Measurements from ENCODE around the gene GINS1. TPM values are rescaled to one million over a fixed set of nuclear protein-coding genes. Genes with fewer than 3 reads are reported as not detected.

GINS1 gene
- polyA plus RNA-seq, 4 donors, result 0.81 to 9.5 (median 4.4) TPM

GRCh38 chr20:25369529-25369928 is 37.9 kb upstream of the GINS1 start:
- Histone ChIP-seq H3K27ac (ENCODE audit: low read depth in 1 of 3, low read length in 2 of 3) (no peak overlapping the region), H3K9me3 (ENCODE audit: control insufficient read depth in 2 of 2, insufficient read depth in 1 of 2, low read depth in 1 of 2, low read length in 1 of 2) (peaks cover 0 to 10% of the 10 kb centered on the region in 2 donors), H3K4me3 (ENCODE audit: low read depth in 1 of 3, low read length in 3 of 3) (no peak overlapping the region), H3K4me1 (ENCODE audit: control insufficient read depth in 3 of 3, insufficient read depth in 2 of 3, low read depth in 1 of 3, low read length in 2 of 3) (no peaks in the 10 kb centered on the region), H3K27me3 (ENCODE audit: control insufficient read depth in 3 of 3, insufficient read depth in 3 of 3, low read length in 3 of 3) (no peaks in the 10 kb centered on the region), H3K36me3 (ENCODE audit: control insufficient read depth in 3 of 3, insufficient read depth in 2 of 3, low read depth in 1 of 3, low read length in 3 of 3) (peaks cover 0 to 4% (median 0%) of the 10 kb centered on the region in 3 donors)
- DNase-seq (no peak), FAIRE-seq (no peak)
- 96 to 98% (median 97%) methylated on average over 8 of the region's 8 CpGs for WGBS, 3 donors

- Histone ChIP-seq H3K27me3 (ENCODE audit: control insufficient read depth in 3 of 3, insufficient read depth in 3 of 3, low read length in 3 of 3) (no peaks in the 10 kb centered on the region), H3K27ac (ENCODE audit: low read depth in 1 of 3, low read length in 2 of 3) (no peak overlapping the region), H3K36me3 (ENCODE audit: control insufficient read depth in 3 of 3, insufficient read depth in 2 of 3, low read depth in 1 of 3, low read length in 3 of 3) (peaks cover 0 to 4% (median 0%) of the 10 kb centered on the region in 3 donors), H3K9me3 (ENCODE audit: control insufficient read depth in 2 of 2, insufficient read depth in 1 of 2, low read depth in 1 of 2, low read length in 1 of 2) (peaks cover 0 to 10% of the 10 kb centered on the region in 2 donors), H3K4me1 (ENCODE audit: control insufficient read depth in 3 of 3, insufficient read depth in 2 of 3, low read depth in 1 of 3, low read length in 2 of 3) (no peaks in the 10 kb centered on the region), H3K4me3 (ENCODE audit: low read depth in 1 of 3, low read length in 3 of 3) (no peak overlapping the region)
- no peak for DNase-seq
- WGBS, 3 donors, result 89 to 100% (median 93%) methylated on average over 2 of the region's 2 CpGs
- no peak for FAIRE-seq
Measured at GRCh38 chr20:25369971-25370370, 37.5 kb upstream of the GINS1 start.

DNA sequence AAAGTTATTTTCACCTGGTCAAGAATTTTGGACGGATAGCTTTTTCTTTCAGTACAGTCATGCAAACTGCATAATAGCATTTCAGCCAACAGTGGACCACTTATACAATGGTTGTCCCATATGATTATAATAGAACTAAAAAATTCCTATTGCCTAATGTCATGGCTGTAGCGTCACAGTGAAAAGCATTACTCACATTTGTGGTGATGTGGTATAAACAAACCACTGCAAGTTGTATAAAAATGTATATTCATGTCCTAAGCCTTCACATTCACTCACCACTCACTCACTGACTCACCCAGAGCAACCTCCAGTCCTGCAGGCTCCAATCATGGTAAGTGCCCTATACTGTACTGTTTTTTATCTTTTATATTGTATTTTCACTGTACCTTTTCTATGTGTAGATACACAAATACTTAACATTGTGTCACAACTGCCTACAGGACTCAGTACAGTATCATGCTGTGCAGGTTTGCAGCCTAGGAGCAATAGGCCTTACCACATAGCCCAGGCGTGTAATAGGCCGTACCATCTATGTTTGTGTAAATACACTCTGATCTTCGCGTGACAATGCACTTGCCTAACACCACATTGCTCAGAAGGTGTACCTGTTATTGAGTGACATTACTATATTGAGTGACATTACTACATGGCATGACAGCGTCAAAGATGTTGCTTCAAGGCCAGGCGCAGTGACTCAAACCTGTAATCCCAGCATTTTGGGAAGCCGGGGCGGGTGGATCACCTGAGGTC is 34.7 kb upstream of the GINS1 start:
- Histone ChIP-seq H3K4me1 (ENCODE audit: control insufficient read depth in 3 of 3, insufficient read depth in 2 of 3, low read depth in 1 of 3, low read length in 2 of 3) (no peaks in the 10 kb centered on the region), H3K27ac (ENCODE audit: low read depth in 1 of 3, low read length in 2 of 3) (no peak overlapping the region), H3K4me3 (ENCODE audit: low read depth in 1 of 3, low read length in 3 of 3) (no peak overlapping the region), H3K36me3 (ENCODE audit: control insufficient read depth in 3 of 3, insufficient read depth in 2 of 3, low read depth in 1 of 3, low read length in 3 of 3) (peaks cover 0 to 4% (median 0%) of the 10 kb centered on the region in 3 donors), H3K9me3 (ENCODE audit: control insufficient read depth in 2 of 2, insufficient read depth in 1 of 2, low read depth in 1 of 2, low read length in 1 of 2) (peaks cover 0 to 10% of the 10 kb centered on the region in 2 donors), H3K27me3 (ENCODE audit: control insufficient read depth in 3 of 3, insufficient read depth in 3 of 3, low read length in 3 of 3) (no peaks in the 10 kb centered on the region)
- FAIRE-seq, result no peak
- no peak for DNase-seq
- WGBS, 3 donors, result 92 to 97% (median 95%) methylated on average over 10 of the region's 10 CpGs

DNA sequence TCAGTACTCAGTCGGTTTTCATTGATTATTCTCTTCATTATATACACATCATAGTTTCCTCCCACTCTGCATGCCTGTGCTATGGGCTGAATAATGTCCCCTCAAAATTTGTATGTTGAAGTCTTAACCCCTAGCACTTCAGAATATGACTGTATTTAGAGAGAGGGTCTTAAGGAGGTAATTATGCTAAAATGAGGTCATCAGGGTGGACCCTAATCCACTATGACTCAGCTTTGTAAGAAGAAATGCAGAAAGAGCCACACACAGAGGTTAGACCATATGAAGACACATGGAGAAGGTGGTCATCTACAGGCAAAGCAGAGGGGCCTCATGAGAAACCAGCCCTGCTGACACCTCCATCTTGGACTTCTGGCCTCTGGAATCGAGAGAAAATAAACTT is 32.6 kb upstream of the GINS1 start:
- peaks cover 0 to 10% of the 10 kb centered on the region in 2 donors for H3K9me3 ChIP-seq (ENCODE audit: control insufficient read depth in 2 of 2, insufficient read depth in 1 of 2, low read depth in 1 of 2, low read length in 1 of 2)
- WGBS, 3 donors, result 91 to 96% (median 94%) methylated on average over 2 of the region's 2 CpGs
- H3K27ac ChIP-seq (ENCODE audit: low read depth in 1 of 3, low read length in 2 of 3), result no peak overlapping the region
- DNase-seq, result no peak
- peaks cover 0 to 6% (median 5%) of the 10 kb centered on the region in 3 donors for H3K4me1 ChIP-seq (ENCODE audit: control insufficient read depth in 3 of 3, insufficient read depth in 2 of 3, low read depth in 1 of 3, low read length in 2 of 3)
- H3K27me3 ChIP-seq (ENCODE audit: control insufficient read depth in 3 of 3, insufficient read depth in 3 of 3, low read length in 3 of 3), result no peaks in the 10 kb centered on the region
- peaks cover 0 to 2% (median 0%) of the 10 kb centered on the region in 3 donors for H3K36me3 ChIP-seq (ENCODE audit: control insufficient read depth in 3 of 3, insufficient read depth in 2 of 3, low read depth in 1 of 3, low read length in 3 of 3)
- no peak overlapping the region for H3K4me3 ChIP-seq (ENCODE audit: low read depth in 1 of 3, low read length in 3 of 3)
- no peak for FAIRE-seq

DNA sequence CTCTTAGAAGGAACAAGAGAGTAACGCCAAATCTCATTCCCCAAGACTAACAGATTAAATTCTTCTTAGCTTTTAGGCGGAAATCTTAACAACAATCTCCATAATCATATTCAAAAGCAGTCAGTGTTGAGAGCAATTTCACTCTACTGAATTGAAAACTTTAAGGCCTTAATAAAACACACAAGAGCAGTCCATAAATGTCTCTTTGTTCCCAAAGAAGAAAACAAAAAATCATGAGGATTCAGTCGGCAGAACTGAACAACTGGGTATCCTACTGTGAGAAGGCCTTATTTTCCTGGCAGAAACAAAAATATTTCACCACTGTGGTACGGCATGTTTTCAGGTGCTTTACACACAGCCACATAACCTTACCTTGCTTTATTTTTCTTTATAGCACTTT is 31.2 kb upstream of the GINS1 start:
- Histone ChIP-seq H3K9me3 (ENCODE audit: control insufficient read depth in 2 of 2, insufficient read depth in 1 of 2, low read depth in 1 of 2, low read length in 1 of 2) (peaks cover 0 to 10% of the 10 kb centered on the region in 2 donors), H3K27ac (ENCODE audit: low read depth in 1 of 3, low read length in 2 of 3) (no peak overlapping the region), H3K4me1 (ENCODE audit: control insufficient read depth in 3 of 3, insufficient read depth in 2 of 3, low read depth in 1 of 3, low read length in 2 of 3) (peaks cover 0 to 6% (median 5%) of the 10 kb centered on the region in 3 donors), H3K36me3 (ENCODE audit: control insufficient read depth in 3 of 3, insufficient read depth in 2 of 3, low read depth in 1 of 3, low read length in 3 of 3) (peaks cover 0 to 2% (median 0%) of the 10 kb centered on the region in 3 donors), H3K4me3 (ENCODE audit: low read depth in 1 of 3, low read length in 3 of 3) (no peak overlapping the region), H3K27me3 (ENCODE audit: control insufficient read depth in 3 of 3, insufficient read depth in 3 of 3, low read length in 3 of 3) (no peaks in the 10 kb centered on the region)
- FAIRE-seq (no peak), DNase-seq (no peak)
- WGBS, 3 donors, result 94 to 97% (median 95%) methylated on average over 4 of the region's 4 CpGs

DNA sequence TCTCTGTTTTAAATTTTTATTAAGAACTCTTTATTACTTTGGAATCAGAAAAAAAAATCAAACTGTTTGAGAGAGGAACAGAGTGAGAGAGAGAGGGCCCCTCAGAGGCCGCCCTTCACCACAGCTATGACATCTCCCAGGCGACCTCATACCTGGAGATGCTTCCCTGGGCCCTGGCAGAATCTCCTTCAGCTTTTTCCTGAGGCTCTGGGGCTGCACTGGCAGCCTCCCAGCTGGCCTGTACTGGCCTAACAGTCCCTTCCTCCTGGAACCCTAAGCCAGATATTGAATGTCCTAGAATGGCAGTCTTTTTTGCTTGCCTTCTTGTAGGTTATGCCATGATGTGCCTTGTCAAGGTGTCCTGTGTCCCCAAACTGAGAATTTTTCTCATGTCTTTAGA is 30.6 kb upstream of the GINS1 start:
- H3K27me3 ChIP-seq (ENCODE audit: control insufficient read depth in 3 of 3, insufficient read depth in 3 of 3, low read length in 3 of 3), result no peaks in the 10 kb centered on the region
- WGBS, 3 donors, result 81 to 91% (median 84%) methylated on average over 2 of the region's 2 CpGs
- no peak for FAIRE-seq

DNA sequence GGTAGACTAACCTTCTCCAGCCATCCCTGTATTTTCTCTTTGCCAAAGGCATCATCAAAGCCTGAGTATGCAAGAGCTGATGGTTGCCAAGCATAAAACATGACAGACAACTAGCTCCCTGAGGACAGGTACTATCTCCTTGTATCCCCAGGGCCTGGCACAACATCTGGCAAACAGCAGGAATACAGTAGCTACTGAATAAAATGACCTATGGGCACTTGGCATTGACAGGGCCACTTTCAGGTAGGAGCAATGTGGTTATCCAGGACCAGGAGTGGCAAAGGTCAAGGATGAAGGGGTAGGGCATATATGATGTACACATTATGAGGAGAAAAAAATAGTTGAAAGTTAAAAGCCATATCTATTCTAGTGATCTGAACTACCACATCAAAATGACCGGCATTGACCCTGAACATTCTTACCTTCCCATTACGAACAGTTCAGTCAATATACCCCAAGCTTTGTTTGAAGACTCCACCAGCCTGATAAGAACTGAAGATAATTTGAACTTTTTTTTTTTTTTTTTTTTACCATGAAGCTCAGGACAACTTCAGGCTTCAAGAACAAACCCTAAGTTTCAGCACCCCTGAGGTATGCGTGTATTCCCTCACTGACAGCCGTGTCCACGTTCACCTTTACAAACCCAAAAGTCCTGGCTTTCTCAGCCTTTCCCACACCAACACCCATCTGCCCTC is 29.1 kb upstream of the GINS1 start:
- H3K4me1 ChIP-seq (ENCODE audit: control insufficient read depth in 3 of 3, insufficient read depth in 2 of 3, low read depth in 1 of 3, low read length in 2 of 3), result peaks cover 0 to 6% (median 5%) of the 10 kb centered on the region in 3 donors
- DNase-seq, result peak in 1 of 2 donors; percentile 38
- no peaks in the 10 kb centered on the region for H3K9me3 ChIP-seq (ENCODE audit: control insufficient read depth in 2 of 2, insufficient read depth in 1 of 2, low read depth in 1 of 2, low read length in 1 of 2)
- no peak overlapping the region for H3K4me3 ChIP-seq (ENCODE audit: low read depth in 1 of 3, low read length in 3 of 3)
- no peak overlapping the region for H3K27ac ChIP-seq (ENCODE audit: low read depth in 1 of 3, low read length in 2 of 3)
- no peaks in the 10 kb centered on the region for H3K27me3 ChIP-seq (ENCODE audit: control insufficient read depth in 3 of 3, insufficient read depth in 3 of 3, low read length in 3 of 3)
- 77 to 92% (median 83%) methylated on average over 5 of the region's 5 CpGs for WGBS, 3 donors
- H3K36me3 ChIP-seq (ENCODE audit: control insufficient read depth in 3 of 3, insufficient read depth in 2 of 3, low read depth in 1 of 3, low read length in 3 of 3), result peaks cover 0 to 3% (median 0%) of the 10 kb centered on the region in 3 donors
- no peak for FAIRE-seq

More for the DNA sequence above, 30.6 kb upstream of the GINS1 start:
- peaks cover 0 to 2% (median 0%) of the 10 kb centered on the region in 3 donors for H3K36me3 ChIP-seq (ENCODE audit: control insufficient read depth in 3 of 3, insufficient read depth in 2 of 3, low read depth in 1 of 3, low read length in 3 of 3)
- no peak overlapping the region for H3K27ac ChIP-seq (ENCODE audit: low read depth in 1 of 3, low read length in 2 of 3)
- peaks cover 0 to 6% (median 5%) of the 10 kb centered on the region in 3 donors for H3K4me1 ChIP-seq (ENCODE audit: control insufficient read depth in 3 of 3, insufficient read depth in 2 of 3, low read depth in 1 of 3, low read length in 2 of 3)
- peaks cover 0 to 10% of the 10 kb centered on the region in 2 donors for H3K9me3 ChIP-seq (ENCODE audit: control insufficient read depth in 2 of 2, insufficient read depth in 1 of 2, low read depth in 1 of 2, low read length in 1 of 2)
- no peak for DNase-seq
- H3K4me3 ChIP-seq (ENCODE audit: low read depth in 1 of 3, low read length in 3 of 3), result no peak overlapping the region

DNA sequence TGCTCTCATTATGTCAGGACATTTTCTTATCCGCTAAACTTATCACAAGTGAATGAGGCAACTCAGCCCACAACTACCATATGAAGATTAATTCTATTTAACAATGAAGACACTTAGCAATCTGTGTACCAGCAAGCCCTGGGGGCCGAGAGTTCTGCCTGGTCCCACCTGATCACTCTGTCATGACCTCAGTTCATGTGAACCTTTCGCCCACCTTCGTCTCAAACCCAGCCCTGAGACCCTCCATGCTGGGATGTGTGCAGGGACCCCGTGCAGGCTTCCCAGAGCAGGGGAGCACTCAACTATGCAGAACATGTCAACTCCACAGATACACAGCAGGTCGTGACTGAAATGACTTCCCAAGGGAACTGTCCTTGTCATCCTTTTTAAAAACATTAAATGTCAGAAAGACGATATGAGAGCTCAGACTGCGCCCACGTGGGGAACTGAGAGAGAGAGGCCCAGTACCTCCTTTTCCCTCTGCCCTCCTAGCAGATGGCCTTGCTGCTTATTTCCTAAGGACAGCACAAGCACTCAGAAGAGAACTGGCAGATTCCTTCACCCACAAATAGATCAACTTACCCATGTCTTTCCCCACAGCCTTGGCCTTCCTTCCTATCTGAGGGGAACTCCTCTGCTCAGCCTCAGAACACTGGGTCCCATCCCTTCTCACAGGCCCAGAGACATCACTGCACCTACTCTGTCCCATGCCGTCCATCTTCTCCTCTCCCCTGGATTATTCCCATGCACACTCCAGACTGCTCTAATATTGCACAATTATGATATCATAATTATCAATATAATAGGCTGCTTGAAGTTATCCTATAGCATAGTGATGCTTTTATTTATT is 28.4 kb upstream of the GINS1 start:
- no peak for DNase-seq
- H3K27ac ChIP-seq (ENCODE audit: low read depth in 1 of 3, low read length in 2 of 3), result no peak overlapping the region
- no peaks in the 10 kb centered on the region for H3K9me3 ChIP-seq (ENCODE audit: control insufficient read depth in 2 of 2, insufficient read depth in 1 of 2, low read depth in 1 of 2, low read length in 1 of 2)
- FAIRE-seq, result no peak
- H3K4me3 ChIP-seq (ENCODE audit: low read depth in 1 of 3, low read length in 3 of 3), result no peak overlapping the region
- peaks cover 0 to 3% (median 0%) of the 10 kb centered on the region in 3 donors for H3K36me3 ChIP-seq (ENCODE audit: control insufficient read depth in 3 of 3, insufficient read depth in 2 of 3, low read depth in 1 of 3, low read length in 3 of 3)
- 90 to 93% (median 90%) methylated on average over 10 of the region's 10 CpGs for WGBS, 3 donors
- peaks cover 0 to 6% (median 5%) of the 10 kb centered on the region in 3 donors for H3K4me1 ChIP-seq (ENCODE audit: control insufficient read depth in 3 of 3, insufficient read depth in 2 of 3, low read depth in 1 of 3, low read length in 2 of 3)
- H3K27me3 ChIP-seq (ENCODE audit: control insufficient read depth in 3 of 3, insufficient read depth in 3 of 3, low read length in 3 of 3), result no peaks in the 10 kb centered on the region

Data from small intestine (tissue), 7 donors.